Stomach (tissue), 9 donors: Measurements from ENCODE around the gene STK26. TPM values are rescaled to one million over a fixed set of nuclear protein-coding genes. Genes with fewer than 3 reads are reported as not detected.
"Not testable (repeated sequence)": the region's sequence is repeated elsewhere in the genome, so short reads cannot be mapped to it uniquely, and the experiment has no call there.

ENCODE experiments used
- DNase-seq, 2 donors: peaks; one replicate each; pipeline versions ENCODE4 v3.0.0 to v3.0.0-alpha.2; 2013 to 2019
- H3K27ac ChIP-seq, 5 donors: fragments of 200-600 bp in 4 of 5; sonication (generic) in 4 of 5; one replicate each; pipeline ENCODE4 v1.5.1; 2013 to 2019; ENCODE audit warnings: mild to moderate bottlenecking in 1 of 5, moderate library complexity in 1 of 5
- H3K27me3 ChIP-seq, 3 donors: fragments of 200-600 bp; sonication (generic); one replicate each; pipeline ENCODE4 v1.5.1; 2017 to 2019; ENCODE audit warnings: mixed run types in 1 of 3
- H3K36me3 ChIP-seq, 4 donors: fragments of 200-600 bp; sonication (generic); 1 replicate in 3 of 4; 2 replicates in 1 of 4; pipeline ENCODE4 v1.5.1; 2016 to 2019
- H3K4me1 ChIP-seq, 4 donors: fragments of 200-600 bp; sonication (generic); one replicate each; pipeline ENCODE4 v1.5.1; 2016 to 2019
- H3K4me3 ChIP-seq, 4 donors: fragments of 200-600 bp; sonication (generic) in 3 of 4; one replicate each; pipeline ENCODE4 v1.5.1; 2016 to 2019; ENCODE audit warnings: mild to moderate bottlenecking in 1 of 4
- H3K9me3 ChIP-seq, 4 donors: fragments of 200-600 bp; sonication (generic); one replicate each; pipeline ENCODE4 v1.5.1; 2016 to 2019
- EP300 ChIP-seq: sonication (generic); formaldehyde crosslinking; IDR thresholded peaks from one replicate; pipeline ENCODE4 v1.6.1; 2017; ENCODE audit warnings: antibody characterized with exemption
- POLR2A ChIP-seq, 4 donors: fragments of 450-650 bp; IDR thresholded peaks; one replicate each; pipeline ENCODE4 v1.6.1; 2016; ENCODE audit warnings: antibody characterized with exemption in 4 of 4, control low read depth in 2 of 4, mild to moderate bottlenecking in 1 of 4, moderate library complexity in 1 of 4
- POLR2AphosphoS5 ChIP-seq, 3 donors: sonication (generic); formaldehyde crosslinking; IDR thresholded peaks; one replicate each; pipeline ENCODE4 v1.6.1; 2016; ENCODE audit warnings: antibody characterized with exemption in 3 of 3
- WGBS, 5 donors: extraction: QIAGEN DNeasy Blood & Tissue Kit in 3 of 5; methylation state at CpG; one replicate each; pipeline versions ENCODE4 v1.1.5 to v1.1.7; 2013 to 2018; 5-methylcytosine and 5-hydroxymethylcytosine counted together
- intact Hi-C: fragments of 100-400 bp; cut with DNase I; formaldehyde crosslinking; loops from one replicate; pipeline ENCODE4 v1.15.1; 2023; ENCODE audit warnings: low total_unique reads
- polyA plus RNA-seq, 3 donors: library from polyadenylated mRNA; stranded (reverse); fragments of 200-250 nt; gene quantifications; one replicate each; pipeline ENCODE4 v1.2.3, GENCODE V29; 2013
- total RNA-seq, 5 donors: library from RNA; depleted of rRNA; stranded (reverse); fragments of >200 nt; gene quantifications; one replicate each; pipeline versions ENCODE4 v1.1.0 to v1.2.3, GENCODE V29; 2014 to 2016
- TF ChIP-seq, protein P1 (sequence below), 7 experiments: fragments of 450-650 bp in 4 of 7; fragments of 200-600 bp in 3 of 7; sonication (generic) in 3 of 7; IDR thresholded peaks; one replicate each; pipeline ENCODE4 v1.5.1; 2016 to 2019; ENCODE audit warnings: antibody characterized with exemption in 7 of 7, control low read depth in 2 of 7, mild to moderate bottlenecking in 1 of 7
- donor health status: healthy with polysubstance abuse.
- donor health status: Bipolar disorder and iron deficiency.
- donor health status: healthy.

The STK26 gene
- total and polyA plus RNA-seq, 8 donors = 3.6 to 34.0 (median 10.2) TPM

DNA sequence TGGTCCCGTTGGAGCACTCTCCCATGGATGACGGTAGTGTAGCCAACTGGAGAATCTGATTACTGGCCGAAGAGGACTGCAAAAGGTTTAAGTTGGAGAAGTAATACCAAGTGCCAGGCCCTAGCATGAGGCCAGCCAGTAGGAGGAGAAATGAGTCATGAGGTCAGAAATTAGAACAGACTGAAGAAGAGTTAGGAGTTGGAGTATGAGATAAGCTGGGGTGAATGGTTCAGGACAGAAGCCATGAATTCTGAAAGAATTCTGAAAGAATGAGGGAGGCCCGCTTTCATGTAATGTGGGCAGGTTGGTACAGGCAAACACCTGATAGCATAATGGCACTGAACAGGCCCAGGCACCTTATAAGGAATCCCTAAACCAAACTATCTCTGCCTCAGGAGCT lies 18.4 kb upstream of the STK26 start:
- Histone ChIP-seq H3K4me3 (no peak overlapping the region), H3K27ac (no peak overlapping the region), H3K4me1 (no peaks in the 10 kb centered on the region), H3K36me3 (no peaks in the 10 kb centered on the region), H3K27me3 (peaks cover 0 to 11% (median 0%) of the 10 kb centered on the region in 3 donors), H3K9me3 (no peaks in the 10 kb centered on the region)
- no peak for DNase-seq
- intact Hi-C loops = no loop called here
- TF ChIP-seq EP300 = no peak
- TF ChIP-seq POLR2A (IDR thresholded peaks at IDR 0.05) = no peak
- TF ChIP-seq, protein P1, sequence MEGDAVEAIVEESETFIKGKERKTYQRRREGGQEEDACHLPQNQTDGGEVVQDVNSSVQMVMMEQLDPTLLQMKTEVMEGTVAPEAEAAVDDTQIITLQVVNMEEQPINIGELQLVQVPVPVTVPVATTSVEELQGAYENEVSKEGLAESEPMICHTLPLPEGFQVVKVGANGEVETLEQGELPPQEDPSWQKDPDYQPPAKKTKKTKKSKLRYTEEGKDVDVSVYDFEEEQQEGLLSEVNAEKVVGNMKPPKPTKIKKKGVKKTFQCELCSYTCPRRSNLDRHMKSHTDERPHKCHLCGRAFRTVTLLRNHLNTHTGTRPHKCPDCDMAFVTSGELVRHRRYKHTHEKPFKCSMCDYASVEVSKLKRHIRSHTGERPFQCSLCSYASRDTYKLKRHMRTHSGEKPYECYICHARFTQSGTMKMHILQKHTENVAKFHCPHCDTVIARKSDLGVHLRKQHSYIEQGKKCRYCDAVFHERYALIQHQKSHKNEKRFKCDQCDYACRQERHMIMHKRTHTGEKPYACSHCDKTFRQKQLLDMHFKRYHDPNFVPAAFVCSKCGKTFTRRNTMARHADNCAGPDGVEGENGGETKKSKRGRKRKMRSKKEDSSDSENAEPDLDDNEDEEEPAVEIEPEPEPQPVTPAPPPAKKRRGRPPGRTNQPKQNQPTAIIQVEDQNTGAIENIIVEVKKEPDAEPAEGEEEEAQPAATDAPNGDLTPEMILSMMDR (IDR thresholded peaks at IDR 0.05) = no peak
- WGBS, 5 donors = 65 to 78% (median 71%) methylated on average over 4 of the region's 4 CpGs

DNA sequence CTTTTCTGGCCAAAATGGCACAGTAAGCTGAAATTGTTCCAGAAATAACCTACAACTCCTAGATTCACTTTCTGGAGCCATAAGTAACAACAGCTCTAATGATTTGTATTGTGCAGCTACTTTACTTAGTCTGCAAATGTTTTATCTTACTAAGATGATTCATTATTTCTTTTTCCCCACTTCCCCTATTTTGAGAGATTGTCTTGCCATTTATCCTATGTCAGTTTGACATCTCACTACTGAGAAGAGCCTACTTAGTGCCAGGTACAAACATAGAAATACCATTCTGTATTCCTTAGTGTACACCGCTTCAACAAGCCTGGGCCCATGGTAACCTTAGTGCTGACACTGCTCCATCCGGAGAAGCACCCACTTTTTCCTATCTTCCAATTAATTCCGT lies 13.8 kb upstream of the STK26 start:
- no peak overlapping the region for H3K27ac ChIP-seq
- no peak overlapping the region for H3K4me3 ChIP-seq
- no peaks in the 10 kb centered on the region for H3K4me1 ChIP-seq
- peaks cover 0 to 3% (median 0%) of the 10 kb centered on the region in 3 donors for H3K27me3 ChIP-seq
- no peaks in the 10 kb centered on the region for H3K36me3 ChIP-seq
- 75 to 96% (median 93%) methylated on average over 3 of the region's 3 CpGs for WGBS, 5 donors
- H3K9me3 ChIP-seq = no peaks in the 10 kb centered on the region
- intact Hi-C loops = no loop called here
- TF ChIP-seq POLR2A (IDR thresholded peaks at IDR 0.05) (no peak), EP300 (no peak), POLR2AphosphoS5 (IDR thresholded peaks at IDR 0.05) (no peak)
- DNase-seq = no peak

DNA sequence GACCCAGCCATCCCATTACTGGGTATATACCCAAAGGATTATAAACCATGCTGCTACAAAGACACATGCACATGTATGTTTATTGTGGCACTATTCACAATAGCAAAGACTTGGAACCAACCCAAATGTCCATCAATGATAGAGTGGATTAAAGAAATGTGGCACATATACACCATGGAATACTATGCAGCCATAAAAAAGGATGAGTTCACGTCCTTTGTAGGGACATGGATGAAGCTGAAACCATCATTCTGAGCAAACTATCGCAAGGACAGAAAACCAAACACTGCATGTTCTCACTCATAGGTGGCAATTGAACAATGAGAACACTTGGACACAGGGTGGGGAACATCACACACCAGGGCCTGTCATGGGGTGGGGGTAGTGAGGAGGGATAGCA lies 12.9 kb upstream of the STK26 start:
- H3K36me3 ChIP-seq, H3K27ac ChIP-seq, H3K27me3 ChIP-seq, H3K4me1 ChIP-seq, H3K4me3 ChIP-seq, H3K9me3 ChIP-seq, intact Hi-C loops, DNase-seq: not testable (repeated sequence)
- 79 to 95% (median 89%) methylated on average over 2 of the region's 2 CpGs for WGBS, 5 donors

DNA sequence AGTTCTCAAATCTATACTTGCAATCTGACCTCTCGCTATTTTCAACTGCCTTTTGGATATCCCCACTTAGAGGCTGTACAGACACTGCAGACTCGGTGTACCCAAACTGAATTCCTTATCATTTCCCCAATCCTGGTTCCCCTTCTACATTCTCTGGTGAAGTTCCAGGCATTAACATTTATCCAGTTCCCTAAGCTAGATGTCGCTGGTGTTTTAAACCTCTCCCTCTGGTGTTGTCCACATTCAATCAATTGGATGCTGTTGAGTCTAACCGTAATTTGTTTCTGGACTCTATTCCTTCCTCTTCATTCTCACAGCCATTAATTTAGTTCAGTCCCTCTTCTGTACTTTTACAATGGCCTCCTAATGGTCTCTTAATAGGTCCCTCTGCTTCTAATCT lies 7.2 kb upstream of the STK26 start:
- 61 to 78% (median 69%) methylated on average over 4 of the region's 4 CpGs for WGBS, 5 donors
- no peak for DNase-seq
- H3K4me3 ChIP-seq = no peak overlapping the region
- no peaks in the 10 kb centered on the region for H3K4me1 ChIP-seq
- TF ChIP-seq, protein P1 (IDR thresholded peaks at IDR 0.05) = no peak
- TF ChIP-seq EP300 (no peak), POLR2AphosphoS5 (IDR thresholded peaks at IDR 0.05) (no peak), POLR2A (IDR thresholded peaks at IDR 0.05) (no peak)
- intact Hi-C loops = no loop called here
- H3K27ac ChIP-seq = no peak overlapping the region
- no peaks in the 10 kb centered on the region for H3K9me3 ChIP-seq
- no peaks in the 10 kb centered on the region for H3K27me3 ChIP-seq
- no peaks in the 10 kb centered on the region for H3K36me3 ChIP-seq

DNA sequence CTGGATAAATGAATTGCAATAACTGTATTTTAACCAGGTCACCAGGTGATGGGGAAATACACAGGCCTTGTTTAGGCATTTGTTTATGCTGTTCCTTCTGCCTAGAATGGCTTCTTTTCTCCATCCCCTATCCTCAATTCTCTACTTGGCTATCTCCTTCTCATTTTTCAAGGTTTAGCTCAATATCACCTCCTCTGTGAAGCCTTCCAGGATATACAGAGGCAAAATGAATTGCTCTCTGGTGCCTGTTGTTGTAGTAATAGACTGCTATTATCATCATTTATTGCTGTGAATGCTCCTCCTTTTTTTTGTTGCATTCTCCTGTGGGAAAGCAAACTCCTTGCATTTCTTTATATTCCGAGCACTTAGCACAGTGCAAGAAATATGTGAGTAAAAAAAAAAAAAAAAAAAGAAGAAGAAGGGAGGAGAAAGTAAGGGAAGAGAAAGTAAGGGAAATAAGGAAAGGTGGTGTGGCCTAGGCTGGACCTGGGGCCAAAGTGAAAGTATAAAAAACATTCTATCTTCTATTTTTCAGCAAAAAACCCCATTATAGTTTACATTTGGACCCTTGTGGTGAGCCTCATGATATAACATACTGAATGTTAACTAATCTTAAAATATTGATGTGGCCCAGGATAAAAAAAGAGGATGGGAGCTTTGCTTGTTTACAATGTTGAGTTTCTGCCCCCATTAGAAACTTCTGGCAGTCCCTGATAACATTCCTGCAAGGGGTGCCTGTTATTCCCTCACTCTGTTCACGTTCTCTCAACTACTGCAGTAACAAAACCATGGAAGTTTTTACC lies 6.3 kb upstream of the STK26 start:
- TF ChIP-seq POLR2A (IDR thresholded peaks at IDR 0.05) (no peak), EP300 (no peak), POLR2AphosphoS5 (IDR thresholded peaks at IDR 0.05) (no peak)
- TF ChIP-seq, protein P1 (IDR thresholded peaks at IDR 0.05) = no peak
- no peaks in the 10 kb centered on the region for H3K27me3 ChIP-seq
- WGBS, 5 donors = 55 to 86% (median 67%) methylated on average over 2 of the region's 2 CpGs
- H3K36me3 ChIP-seq = no peaks in the 10 kb centered on the region
- no peak overlapping the region for H3K4me3 ChIP-seq
- H3K27ac ChIP-seq = no peak overlapping the region
- intact Hi-C loops = no loop called here
- no peaks in the 10 kb centered on the region for H3K9me3 ChIP-seq
- H3K4me1 ChIP-seq = no peaks in the 10 kb centered on the region
- no peak for DNase-seq
